ENCODE results near the gene COLQ.

DNA sequence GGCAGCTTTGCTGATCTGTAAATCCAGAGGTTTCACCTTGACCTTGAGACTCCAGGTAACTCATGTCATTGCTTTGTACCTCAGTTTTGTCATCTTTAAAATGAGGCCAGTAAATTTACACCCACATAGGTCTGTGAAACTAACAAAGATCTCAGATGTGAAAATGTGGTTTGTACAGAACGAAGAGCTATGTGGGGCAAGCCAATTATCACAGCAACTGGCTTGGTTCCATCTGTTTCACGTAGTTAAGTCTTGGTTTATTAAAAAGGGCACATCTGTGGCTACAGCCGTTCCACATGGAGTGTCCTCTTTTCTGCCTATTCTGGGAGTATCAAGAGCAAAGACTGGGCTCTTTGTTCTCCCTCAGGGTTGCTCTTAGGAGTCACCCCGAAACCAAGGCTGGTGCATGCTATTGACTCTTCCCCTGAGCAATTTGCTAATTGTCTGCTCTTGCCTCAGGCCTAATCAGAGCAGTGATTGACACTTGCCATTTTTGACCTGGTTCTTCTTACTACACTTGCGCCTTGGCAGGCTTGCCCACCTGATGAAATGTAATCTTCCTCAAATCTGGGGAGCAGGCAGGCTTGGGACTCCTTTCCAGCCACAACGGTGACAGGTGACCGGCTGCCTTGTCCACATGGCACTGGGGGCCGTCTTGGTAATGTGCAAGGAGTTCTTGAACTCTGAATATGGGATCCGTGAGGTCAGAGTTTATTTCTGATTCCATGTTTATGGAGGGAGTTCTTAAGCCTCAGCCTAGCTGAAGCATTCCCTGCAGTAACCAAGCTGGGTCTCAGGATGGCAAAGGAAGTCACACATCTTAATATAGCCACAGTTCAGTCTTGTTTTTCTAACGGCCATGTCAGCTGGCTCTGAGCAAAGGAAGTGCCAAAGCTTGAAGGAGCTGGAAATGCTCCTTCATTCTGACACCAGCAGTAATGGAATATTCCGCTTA lies 54.0 kb downstream of the COLQ start:
- TF ChIP-seq, protein P1, sequence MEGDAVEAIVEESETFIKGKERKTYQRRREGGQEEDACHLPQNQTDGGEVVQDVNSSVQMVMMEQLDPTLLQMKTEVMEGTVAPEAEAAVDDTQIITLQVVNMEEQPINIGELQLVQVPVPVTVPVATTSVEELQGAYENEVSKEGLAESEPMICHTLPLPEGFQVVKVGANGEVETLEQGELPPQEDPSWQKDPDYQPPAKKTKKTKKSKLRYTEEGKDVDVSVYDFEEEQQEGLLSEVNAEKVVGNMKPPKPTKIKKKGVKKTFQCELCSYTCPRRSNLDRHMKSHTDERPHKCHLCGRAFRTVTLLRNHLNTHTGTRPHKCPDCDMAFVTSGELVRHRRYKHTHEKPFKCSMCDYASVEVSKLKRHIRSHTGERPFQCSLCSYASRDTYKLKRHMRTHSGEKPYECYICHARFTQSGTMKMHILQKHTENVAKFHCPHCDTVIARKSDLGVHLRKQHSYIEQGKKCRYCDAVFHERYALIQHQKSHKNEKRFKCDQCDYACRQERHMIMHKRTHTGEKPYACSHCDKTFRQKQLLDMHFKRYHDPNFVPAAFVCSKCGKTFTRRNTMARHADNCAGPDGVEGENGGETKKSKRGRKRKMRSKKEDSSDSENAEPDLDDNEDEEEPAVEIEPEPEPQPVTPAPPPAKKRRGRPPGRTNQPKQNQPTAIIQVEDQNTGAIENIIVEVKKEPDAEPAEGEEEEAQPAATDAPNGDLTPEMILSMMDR (IDR thresholded peaks at IDR 0.05), result no peak
- no peak for TF ChIP-seq POLR2A (IDR thresholded peaks at IDR 0.05)
